Measurements from ENCODE around the gene TSPAN5.

TSPAN5 gene

DNA sequence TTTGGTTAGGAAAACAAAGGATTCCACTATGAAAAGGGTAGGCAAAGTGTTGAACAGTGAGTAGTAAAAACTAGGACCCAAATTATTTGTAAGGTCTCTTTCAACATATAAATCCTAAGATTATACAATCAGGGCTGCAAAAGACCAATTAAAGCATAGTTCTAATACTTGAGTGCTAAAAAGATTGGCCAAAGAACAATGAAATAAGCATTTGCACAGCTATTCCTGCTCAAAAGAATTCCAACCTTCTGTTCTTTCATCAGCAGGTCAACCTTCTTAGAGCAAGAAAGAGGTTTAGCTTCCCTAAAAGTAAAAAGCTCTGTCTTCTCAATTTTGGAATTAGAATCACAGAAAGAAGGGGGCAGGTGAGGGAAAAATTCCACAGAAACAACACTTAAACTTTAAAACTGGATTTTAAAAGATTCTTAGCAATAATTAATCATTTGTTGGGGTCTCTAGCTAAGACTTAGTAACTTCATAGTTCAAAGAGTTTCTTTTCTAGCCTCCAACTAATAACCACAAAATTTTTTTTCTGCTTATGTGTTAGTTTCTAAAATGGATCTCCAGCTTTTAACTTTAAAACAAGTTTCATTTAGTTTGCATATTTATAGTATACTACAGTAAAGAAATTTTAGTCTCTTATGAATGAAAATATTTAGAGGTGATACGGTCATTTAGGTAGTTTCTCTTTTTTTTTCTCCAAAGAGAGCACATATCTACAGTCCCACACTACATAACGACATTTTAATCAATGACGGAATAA, 16.3 kb downstream of the TSPAN5 start:
- DNase-seq, result no peak

DNA sequence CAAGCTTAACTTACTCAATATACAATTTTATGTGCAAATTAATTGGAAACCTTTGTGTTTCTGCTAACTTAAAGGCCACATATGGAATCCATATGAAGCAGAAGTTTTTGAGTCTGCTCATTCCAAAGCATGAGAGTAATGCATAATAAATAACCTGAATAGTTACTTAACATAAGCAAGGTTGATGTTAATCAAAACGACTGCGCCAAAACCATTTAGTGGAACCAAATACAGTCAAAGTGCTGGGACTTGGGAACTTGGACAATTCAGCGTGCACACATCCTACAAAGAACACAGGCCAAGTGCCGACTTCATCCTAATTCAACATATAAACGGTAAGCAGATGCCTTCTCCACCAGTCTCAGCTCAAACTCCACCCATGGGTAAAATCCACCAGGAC, 17.0 kb downstream of the TSPAN5 start:
- DNase-seq, result no peak

DNA sequence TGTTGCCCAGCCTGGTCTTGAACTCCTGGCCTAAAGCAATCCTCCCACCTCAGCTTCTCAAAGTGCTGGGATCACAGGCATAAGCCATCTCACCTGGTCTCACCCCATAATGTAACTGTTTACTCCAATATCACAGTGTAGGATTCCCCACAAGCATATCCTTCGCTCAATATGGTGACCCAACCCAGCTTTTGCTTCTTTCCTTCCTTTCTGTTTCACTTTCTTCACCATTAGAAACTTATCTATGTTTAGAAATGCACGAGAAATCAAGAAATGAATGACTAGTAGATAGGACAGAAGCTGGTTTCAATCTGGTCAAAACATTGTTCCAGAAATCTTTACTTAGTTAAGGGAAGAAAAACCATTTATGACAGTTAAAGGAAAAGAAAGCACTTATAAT, 18.9 kb downstream of the TSPAN5 start:
- DNase-seq, result no peak

- no peak for DNase-seq
Measured at GRCh38 chr4:98639108-98639507, 19.3 kb downstream of the TSPAN5 start.

GRCh38 chr4:98638661-98639060, 19.8 kb downstream of the TSPAN5 start:
- no peak for DNase-seq

DNA sequence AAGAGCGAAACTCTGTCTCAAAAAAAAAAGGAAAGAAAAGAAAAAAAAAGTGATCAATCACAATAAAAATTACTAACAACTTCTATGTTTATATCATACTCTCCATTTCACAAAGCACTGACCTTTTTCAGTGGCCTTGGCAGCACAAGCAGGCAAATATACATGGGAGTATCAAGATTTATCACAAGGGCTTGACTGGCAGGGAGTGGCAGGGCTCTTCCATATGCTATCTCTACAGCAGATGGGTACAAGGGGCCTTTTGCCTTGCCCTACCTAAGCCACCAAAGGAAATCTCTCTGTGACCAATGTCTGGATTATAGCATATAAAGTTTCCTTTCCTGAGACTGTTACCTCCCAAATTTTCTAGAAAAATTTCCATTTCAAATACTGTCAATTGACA, 24.4 kb downstream of the TSPAN5 start:
- DNase-seq, result no peak

DNA sequence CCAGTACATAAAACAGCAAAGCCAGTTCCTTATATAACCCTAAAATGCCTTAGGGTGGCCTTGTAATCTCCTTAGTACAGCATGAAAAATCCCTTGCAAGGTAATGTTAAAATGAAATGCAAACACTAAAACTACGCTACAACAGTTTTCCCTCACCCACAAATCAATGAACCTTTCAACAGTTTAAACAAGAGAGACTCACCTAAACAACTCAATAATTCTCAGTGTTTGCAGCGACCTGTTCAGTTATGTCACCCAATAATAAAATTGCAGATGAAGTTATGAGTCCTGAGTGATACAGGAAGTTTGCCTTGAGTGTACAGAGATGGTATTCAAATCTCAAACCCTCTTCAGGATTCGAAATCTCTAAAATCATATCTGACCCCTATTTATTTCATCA, 25.3 kb downstream of the TSPAN5 start:
- DNase-seq, result no peak

- no peak for DNase-seq
Measured at GRCh38 chr4:98632258-98632657, 26.2 kb downstream of the TSPAN5 start.

GRCh38 chr4:98631506-98631905, 26.9 kb downstream of the TSPAN5 start:
- DNase-seq, result no peak

DNA sequence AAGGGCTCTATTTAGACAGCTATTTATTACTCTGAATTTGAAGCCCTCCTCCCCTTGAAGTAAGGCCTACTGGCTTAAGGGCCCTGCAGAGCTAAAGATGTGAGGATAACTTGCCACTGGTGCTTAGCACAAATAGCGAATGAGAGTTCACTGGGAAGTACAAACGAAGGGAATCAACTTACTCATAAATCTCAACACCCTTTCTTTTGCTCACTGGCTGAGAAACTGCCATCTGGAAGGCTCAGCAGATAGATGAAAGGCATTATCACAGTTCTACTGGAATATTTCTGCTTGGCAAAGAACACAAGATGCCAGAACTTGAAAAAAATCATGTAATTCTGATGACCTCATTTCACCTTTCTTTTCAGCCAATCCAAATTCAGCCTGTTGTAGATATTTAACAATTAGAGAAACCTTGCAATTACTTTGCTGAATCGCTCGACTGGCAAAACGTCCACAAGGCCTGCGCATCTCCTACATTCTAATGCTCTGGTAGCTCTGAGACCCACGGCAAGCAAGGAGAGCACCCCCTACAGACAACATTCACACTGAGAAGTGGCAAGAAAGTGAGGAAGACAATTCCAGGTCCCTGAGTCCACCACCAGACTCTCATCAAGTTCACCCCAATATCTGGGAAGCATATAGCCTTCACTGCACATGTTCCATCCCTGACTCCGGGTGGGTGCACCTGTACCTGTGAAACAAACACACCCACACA, 27.5 kb downstream of the TSPAN5 start:
- DNase-seq, result no peak

GRCh38 chr4:98627531-98628257, 30.7 kb downstream of the TSPAN5 start:
- no peak for DNase-seq

- DNase-seq, result no peak
Measured at GRCh38 chr4:98626350-98626749, 32.1 kb downstream of the TSPAN5 start.

GRCh38 chr4:98625920-98626319, 32.5 kb downstream of the TSPAN5 start:
- DNase-seq, result no peak

GRCh38 chr4:98625399-98625798, 33.0 kb downstream of the TSPAN5 start:
- DNase-seq, result no peak

GRCh38 chr4:98624642-98625041, 33.8 kb downstream of the TSPAN5 start:
- DNase-seq, result no peak

DNA sequence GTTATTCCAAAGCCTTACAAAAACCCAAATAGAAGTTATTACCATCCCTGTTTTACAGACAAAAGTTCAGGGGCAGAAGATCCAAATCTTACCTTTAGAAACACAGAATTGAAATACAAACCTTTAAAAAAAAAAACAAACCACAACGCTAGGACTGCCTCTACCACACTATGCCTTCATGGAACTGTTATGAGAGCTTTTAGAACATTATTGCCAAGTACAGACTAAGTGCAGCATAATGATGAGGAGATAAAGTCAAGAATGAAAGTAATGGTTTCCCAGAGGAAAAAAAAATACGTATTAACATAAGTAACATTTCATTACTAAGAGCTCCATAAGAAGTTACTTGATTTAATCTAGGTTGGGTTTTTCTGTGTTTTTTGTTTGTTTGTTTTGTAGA, 34.3 kb downstream of the TSPAN5 start:
- DNase-seq, result no peak

- DNase-seq, result no peak
Measured at GRCh38 chr4:98623126-98623802, 35.1 kb downstream of the TSPAN5 start.

DNA sequence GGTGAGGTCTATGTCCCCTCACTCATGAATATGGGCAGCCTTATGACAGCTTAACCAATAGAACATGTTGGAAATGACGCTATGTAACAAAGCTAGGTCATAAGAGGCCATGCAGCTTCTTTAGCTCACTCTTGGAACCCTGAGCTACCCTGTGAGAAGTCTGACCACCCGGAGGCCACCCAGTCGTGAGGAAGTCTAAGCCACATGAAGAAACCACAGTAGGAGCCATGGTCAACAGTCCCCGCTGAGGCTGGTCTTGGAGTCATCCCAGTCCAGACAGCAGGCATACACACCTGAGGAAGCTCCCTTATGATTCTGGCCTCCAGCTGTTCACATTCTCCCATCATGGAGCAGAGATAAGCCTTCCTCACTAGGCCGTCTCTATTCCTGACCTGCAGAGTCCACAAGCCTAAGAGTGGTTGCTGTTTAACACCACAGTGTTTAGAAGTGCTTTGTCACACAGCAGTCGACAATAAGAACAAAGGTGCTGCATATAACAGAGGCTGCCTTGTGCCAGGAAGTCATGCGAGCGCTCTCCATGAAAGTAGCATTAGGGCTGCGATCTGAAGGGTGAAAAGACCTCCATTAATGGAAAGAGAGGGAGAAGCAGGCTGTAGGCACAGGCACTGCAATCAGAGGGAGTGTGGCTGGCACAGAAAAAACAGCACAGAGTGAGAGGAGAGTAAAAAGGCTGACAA, 38.2 kb downstream of the TSPAN5 start:
- DNase-seq, result no peak

DNA sequence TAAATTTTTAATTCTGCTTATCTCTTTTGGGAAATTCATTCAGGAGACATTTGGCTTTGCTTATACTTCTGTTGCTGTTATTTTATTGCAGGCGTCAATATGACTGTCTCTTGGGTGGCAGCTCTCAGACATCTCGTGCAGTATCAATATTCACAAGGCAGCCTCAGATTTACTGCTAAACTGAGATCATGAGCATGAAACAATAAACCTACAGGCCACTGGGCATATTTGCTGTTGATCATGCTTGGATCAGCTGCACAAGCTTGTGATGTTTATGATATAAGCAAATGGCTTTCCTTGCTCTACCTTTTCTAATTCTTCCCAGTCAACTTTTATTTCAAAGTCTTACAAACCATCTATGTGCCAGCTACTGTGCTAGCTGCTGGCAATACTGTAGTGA, 39.2 kb downstream of the TSPAN5 start:
- DNase-seq, result no peak

- no peak for DNase-seq
Measured at GRCh38 chr4:98618680-98619079, 39.7 kb downstream of the TSPAN5 start.

DNA sequence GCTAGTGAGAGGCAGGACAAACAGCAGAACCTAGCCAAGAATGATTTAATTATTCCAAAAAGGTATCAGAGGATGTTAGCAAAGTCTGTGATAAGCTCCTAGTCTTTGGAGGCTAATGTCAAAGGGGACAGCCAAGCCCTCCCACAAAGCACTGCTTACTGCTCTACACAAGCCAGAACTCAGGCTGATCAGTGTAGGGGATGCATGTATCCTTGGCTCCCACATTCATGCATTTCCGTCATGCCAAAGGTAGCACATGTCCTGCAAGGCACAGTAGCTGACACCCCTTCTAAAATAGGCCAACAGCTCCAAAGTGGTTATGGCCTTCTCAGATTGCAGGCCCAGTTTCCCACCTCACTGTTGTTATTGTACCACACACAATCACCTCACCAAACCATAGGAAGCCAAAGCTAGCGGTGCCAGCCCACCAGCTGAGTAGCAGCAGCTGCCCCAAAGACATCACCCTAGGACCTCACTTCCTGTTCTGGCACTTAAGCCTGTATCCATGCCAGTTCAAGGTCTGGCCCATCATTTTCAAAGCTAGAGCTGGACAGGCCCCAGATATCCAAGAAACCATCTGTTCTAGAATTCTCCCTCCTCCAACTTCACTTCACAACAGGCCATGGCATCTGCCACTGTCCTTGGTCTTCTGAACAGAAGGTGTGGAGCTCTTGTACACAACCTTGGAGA, 40.9 kb downstream of the TSPAN5 start:
- no peak for DNase-seq

DNA sequence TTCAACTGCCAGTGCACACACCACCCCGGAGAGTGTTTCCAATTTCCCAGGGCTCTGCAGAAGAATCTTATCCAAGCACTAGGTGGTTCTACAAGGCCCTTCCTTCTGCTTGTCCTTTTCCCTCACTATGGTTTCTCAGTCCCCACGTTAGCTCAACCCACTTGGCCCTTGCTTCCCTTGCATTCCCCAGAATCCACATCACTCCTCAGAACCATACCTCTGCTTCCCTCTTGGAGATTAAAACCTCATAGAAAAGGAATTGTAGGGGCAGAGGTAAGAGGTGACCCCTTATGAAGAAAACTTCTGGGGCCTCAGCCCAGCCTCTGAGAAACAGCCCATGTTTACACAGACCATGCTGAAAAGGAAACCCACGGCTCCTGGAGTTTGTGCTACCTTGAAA, 42.4 kb downstream of the TSPAN5 start:
- no peak for DNase-seq

Data from stimulated activated CD4-positive, alpha-beta T cell treated with anti-CD3 and anti-CD28 coated beads, Interleukin-4, amount 100 ng/mL, for 4 hours (primary cell).